Esophagus squamous epithelium (tissue), 5 donors: ENCODE data around the gene FOXL1. TPM values are rescaled to one million over a fixed set of nuclear protein-coding genes. Genes with fewer than 3 reads are reported as not detected.

Source experiments
- DNase-seq: peaks from one replicate; lab custom pipeline; 2025; lab: John Stamatoyannopoulos, UW
- H3K27ac ChIP-seq, 4 donors: fragments of 200-600 bp; sonication (generic); one replicate each; pipeline ENCODE4 v1.5.1; 2016 to 2019; ENCODE audit warnings: mild to moderate bottlenecking in 1 of 4
- H3K27me3 ChIP-seq, 4 donors: fragments of 200-600 bp; sonication (generic); 1 replicate in 3 of 4; 2 replicates in 1 of 4; pipeline versions ENCODE4 v1.5.1 to v1.6.0; 2017 to 2021; ENCODE audit warnings: antibody characterized with exemption in 1 of 4
- H3K36me3 ChIP-seq, 3 donors: fragments of 200-600 bp; sonication (generic); one replicate each; pipeline ENCODE4 v1.5.1; 2016 to 2019
- H3K4me1 ChIP-seq, 3 donors: fragments of 200-600 bp; sonication (generic); one replicate each; pipeline ENCODE4 v1.5.1; 2017 to 2019
- H3K4me3 ChIP-seq, 4 donors: fragments of 200-600 bp; sonication (generic); 1 replicate in 3 of 4; 2 replicates in 1 of 4; pipeline ENCODE4 v1.5.1; 2016 to 2019; ENCODE audit warnings: mild to moderate bottlenecking in 2 of 4, moderate library complexity in 1 of 4
- H3K9me3 ChIP-seq, 3 donors: fragments of 200-600 bp; sonication (generic); one replicate each; pipeline ENCODE4 v1.5.1; 2016 to 2019
- POLR2A ChIP-seq, 4 donors: fragments of 450-650 bp; IDR thresholded peaks; one replicate each; pipeline ENCODE4 v1.6.1; 2017; ENCODE audit warnings: antibody characterized with exemption in 4 of 4, mild to moderate bottlenecking in 4 of 4, moderate library complexity in 3 of 4
- WGBS, 2 donors: methylation state at CpG; one replicate each; pipeline ENCODE4 v1.1.5; 2018; 5-methylcytosine and 5-hydroxymethylcytosine counted together
- intact Hi-C: fragments of 100-400 bp; cut with DNase I; formaldehyde crosslinking; loops from one replicate; pipeline ENCODE4 v1.15.0; 2022
- total RNA-seq, 4 donors: library from RNA; depleted of rRNA; stranded (reverse); fragments of >200 nt; gene quantifications; one replicate each; pipeline ENCODE4 v1.1.0, GENCODE V29; 2016
- TF ChIP-seq, protein P1 (sequence below), 6 experiments: fragments of 450-650 bp in 4 of 6; fragments of 200-600 bp in 2 of 6; sonication (generic) in 2 of 6; IDR thresholded peaks; one replicate each; pipeline ENCODE4 v1.5.1; 2016 to 2019; ENCODE audit warnings: antibody characterized with exemption in 6 of 6, mild to moderate bottlenecking in 4 of 6, moderate library complexity in 4 of 6
- donor health status: DM: yes; HTN: yes; CAD: no.

FOXL1 gene
- total RNA-seq, 4 donors from 2014 or later, result 0.13 to 1.6 (median 0.57) TPM; not detected in 1

GRCh38 chr16:86628614-86629013 is 50.3 kb downstream of the FOXL1 start:
- intact Hi-C loops, result no loop called here
- Histone ChIP-seq H3K36me3 (no peaks in the 10 kb centered on the region), H3K4me1 (peaks cover 0 to 10% (median 0%) of the 10 kb centered on the region in 3 donors), H3K9me3 (no peaks in the 10 kb centered on the region), H3K4me3 (no peak overlapping the region), H3K27ac (no peak overlapping the region), H3K27me3 (peaks cover 0 to 35% (median 0%) of the 10 kb centered on the region in 4 donors)
- 78 to 87% methylated on average over 4 to 5 of the region's 5 CpGs for WGBS, 2 donors
- no peak for TF ChIP-seq POLR2A (IDR thresholded peaks at IDR 0.05)
- TF ChIP-seq, protein P1, sequence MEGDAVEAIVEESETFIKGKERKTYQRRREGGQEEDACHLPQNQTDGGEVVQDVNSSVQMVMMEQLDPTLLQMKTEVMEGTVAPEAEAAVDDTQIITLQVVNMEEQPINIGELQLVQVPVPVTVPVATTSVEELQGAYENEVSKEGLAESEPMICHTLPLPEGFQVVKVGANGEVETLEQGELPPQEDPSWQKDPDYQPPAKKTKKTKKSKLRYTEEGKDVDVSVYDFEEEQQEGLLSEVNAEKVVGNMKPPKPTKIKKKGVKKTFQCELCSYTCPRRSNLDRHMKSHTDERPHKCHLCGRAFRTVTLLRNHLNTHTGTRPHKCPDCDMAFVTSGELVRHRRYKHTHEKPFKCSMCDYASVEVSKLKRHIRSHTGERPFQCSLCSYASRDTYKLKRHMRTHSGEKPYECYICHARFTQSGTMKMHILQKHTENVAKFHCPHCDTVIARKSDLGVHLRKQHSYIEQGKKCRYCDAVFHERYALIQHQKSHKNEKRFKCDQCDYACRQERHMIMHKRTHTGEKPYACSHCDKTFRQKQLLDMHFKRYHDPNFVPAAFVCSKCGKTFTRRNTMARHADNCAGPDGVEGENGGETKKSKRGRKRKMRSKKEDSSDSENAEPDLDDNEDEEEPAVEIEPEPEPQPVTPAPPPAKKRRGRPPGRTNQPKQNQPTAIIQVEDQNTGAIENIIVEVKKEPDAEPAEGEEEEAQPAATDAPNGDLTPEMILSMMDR (IDR thresholded peaks at IDR 0.05), result no peak
- DNase-seq, result no peak

DNA sequence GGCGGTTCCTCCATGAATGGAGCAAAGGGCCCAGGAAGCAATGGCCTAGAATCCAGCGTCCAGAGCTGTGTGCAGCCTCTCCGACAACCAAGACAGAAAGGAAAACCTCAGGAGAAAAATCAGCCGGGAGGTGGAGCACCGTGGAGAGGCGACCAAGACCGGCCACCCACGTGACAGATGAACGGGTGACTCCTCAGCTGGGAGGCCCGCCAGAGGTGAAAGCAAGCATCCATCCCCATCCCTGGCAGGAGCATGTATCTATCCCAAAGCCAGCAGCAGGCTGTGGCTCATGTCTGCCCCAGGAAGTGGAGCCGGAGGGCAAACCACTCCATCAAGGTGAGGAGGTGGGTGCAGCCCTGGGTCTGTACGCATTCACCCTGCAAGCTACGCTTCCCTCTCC is 52.1 kb downstream of the FOXL1 start:
- DNase-seq, result no peak
- no peaks in the 10 kb centered on the region for H3K36me3 ChIP-seq
- H3K4me1 ChIP-seq, result peaks cover 0 to 4% (median 0%) of the 10 kb centered on the region in 3 donors
- no peak overlapping the region for H3K27ac ChIP-seq
- WGBS, 2 donors, result 79 to 84% methylated on average over 3 to 5 of the region's 13 CpGs
- H3K27me3 ChIP-seq, result peaks cover 0 to 43% (median 0%) of the 10 kb centered on the region in 4 donors
- H3K4me3 ChIP-seq, result no peak overlapping the region
- H3K9me3 ChIP-seq, result no peaks in the 10 kb centered on the region
- intact Hi-C loops, result no loop called here
- no peak for TF ChIP-seq POLR2A (IDR thresholded peaks at IDR 0.05)
- TF ChIP-seq, protein P1 (IDR thresholded peaks at IDR 0.05), result no peak

DNA sequence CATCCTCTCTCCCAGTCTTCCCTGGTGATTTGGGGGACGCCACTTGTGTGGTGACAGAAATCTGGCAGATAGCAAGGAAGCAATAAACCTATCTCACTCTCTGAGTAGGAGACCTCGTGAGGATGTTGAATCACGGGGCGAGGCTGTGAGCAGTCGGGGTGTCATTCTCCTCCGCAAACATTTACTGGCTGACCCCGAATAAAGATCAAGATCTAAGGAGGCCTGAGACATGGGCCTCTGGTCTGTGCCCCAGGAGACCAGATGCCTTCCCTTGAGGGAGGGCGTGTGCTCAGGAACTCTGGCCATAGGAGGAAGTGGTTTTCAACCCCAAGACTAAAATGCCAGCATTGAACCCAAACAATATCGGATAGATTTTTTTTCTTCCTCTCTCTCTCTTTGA is 53.1 kb downstream of the FOXL1 start:
- Histone ChIP-seq H3K36me3 (no peaks in the 10 kb centered on the region), H3K27me3 (peaks cover 0 to 48% (median 0%) of the 10 kb centered on the region in 4 donors), H3K9me3 (no peaks in the 10 kb centered on the region), H3K4me1 (no peaks in the 10 kb centered on the region), H3K27ac (no peak overlapping the region), H3K4me3 (no peak overlapping the region)
- TF ChIP-seq, protein P1 (IDR thresholded peaks at IDR 0.05), result no peak
- TF ChIP-seq POLR2A (IDR thresholded peaks at IDR 0.05), result no peak
- no peak for DNase-seq
- intact Hi-C loops, result no loop called here
- 55 to 58% methylated on average over 8 to 9 of the region's 9 CpGs for WGBS, 2 donors

Other genes starting within 250 kb of the FOXL1 start
- 1 to 10 TPM in 3 of 4 donors, under 1 TPM in 1; 0.76 to 8.6 (median 3.0) TPM for gene FOXF1, start 68.0 kb upstream of the FOXL1 start, total RNA-seq
- 10 to 100 TPM; 10.7 to 17.7 (median 14.8) TPM for gene MTHFSD, start 23.3 kb upstream of the FOXL1 start, total RNA-seq
- gene FOXC2, start 11.7 kb upstream of the FOXL1 start, total RNA-seq, result under 1 TPM; 0.09 to 0.57 (median 0.40) TPM